ENCODE data around the gene MYOF.

DNA sequence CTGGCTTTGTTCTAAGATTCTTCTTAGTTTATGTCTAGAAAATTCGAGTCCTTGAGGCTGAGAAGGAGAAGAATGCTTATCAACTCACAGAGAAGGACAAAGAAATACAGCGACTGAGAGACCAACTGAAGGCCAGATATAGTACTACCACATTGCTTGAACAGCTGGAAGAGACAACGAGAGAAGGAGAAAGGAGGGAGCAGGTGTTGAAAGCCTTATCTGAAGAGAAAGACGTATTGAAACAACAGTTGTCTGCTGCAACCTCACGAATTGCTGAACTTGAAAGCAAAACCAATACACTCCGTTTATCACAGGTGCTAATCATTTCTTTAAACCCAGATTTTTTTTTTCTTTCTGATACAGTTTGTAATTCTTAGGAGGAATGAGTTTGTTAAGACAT is 20.9 kb upstream of the MYOF start:
- TF ChIP-seq GATA2 (IDR thresholded peaks at IDR 0.05; ENCODE audit: low read depth, low read length) = no peak
- no peak for TF ChIP-seq GATA3 (IDR thresholded peaks at IDR 0.05; ENCODE audit: low read depth, low read length)
